A549 (cell line): ENCODE results near the gene LMO2. TPM values are rescaled to one million over a fixed set of nuclear protein-coding genes. Genes with fewer than 3 reads are reported as not detected.
A peak's percentile ranks its signal among the peaks of the same experiment; 100 is the strongest.

Source experiments
- ATAC-seq, 2 experiments: fragments of 200-7000 bp in 1 of 2; fragments of >200 bp in 1 of 2; cut with Nextera tagmentation in 1 of 2; cut with Tn5 transposase in 1 of 2; 3 replicates each; pipeline versions ENCODE4 v1.8.0 to v1.9.1; 2018 to 2020; ENCODE audit warnings: mild to moderate bottlenecking in 1 of 2, moderate library complexity in 1 of 2
- CTCF ChIA-PET: fragments of 300-600 bp; sonication (Branson Sonifier 250); formaldehyde crosslinking; extraction: SDS; loops from one replicate; lab custom pipeline; 2021; ENCODE audit warnings: antibody characterized with exemption, inconsistent platforms; lab: Yijun Ruan, JAX
- POLR2A ChIA-PET: fragments of 350-600 bp; formaldehyde crosslinking; extraction: SDS; loops from one replicate; lab custom pipeline; 2021; ENCODE audit warnings: antibody characterized with exemption, inconsistent platforms; lab: Yijun Ruan, JAX
- DNase-seq, 2 experiments: peaks; one replicate each; pipeline versions ENCODE4 v3.0.0 to v3.0.0-alpha.2; 2011 to 2016; ENCODE audit warnings: low read depth in 1 of 2, low spot score in 1 of 2
- FAIRE-seq: peaks from 2 replicates; lab custom pipeline; 2011; peaks lifted over from hg19 to GRCh38; lab: Jason Lieb, UNC
- H3K27ac ChIP-seq, 2 experiments: fragments of >200 bp; sonication (Bioruptor Twin); formaldehyde crosslinking; 3 replicates each; pipeline ENCODE4 v1.5.1; 2016 to 2017
- H3K4me1 ChIP-seq: fragments of >200 bp; sonication (Bioruptor Twin); formaldehyde crosslinking; 3 replicates; pipeline ENCODE4 v1.6.1; 2016
- H3K4me2 ChIP-seq: fragments of >200 bp; sonication (Bioruptor Twin); formaldehyde crosslinking; 3 replicates; pipeline ENCODE4 v1.6.1; 2016
- H3K4me3 ChIP-seq: fragments of >200 bp; sonication (Bioruptor Twin); formaldehyde crosslinking; 3 replicates; pipeline ENCODE4 v1.5.1; 2016
- H3K9me3 ChIP-seq: fragments of >200 bp; sonication (Bioruptor Twin); formaldehyde crosslinking; 3 replicates; pipeline ENCODE4 v1.6.1; 2016
- CHD2 ChIP-seq: fragments of 150-350 bp; IDR thresholded peaks from 2 replicates; pipeline ENCODE4 v1.6.1; 2014; ENCODE audit warnings: low read length; ENCODE audit not compliant: partially characterized antibody
- EHMT2 ChIP-seq: fragments of 200-600 bp; sonication (generic); IDR thresholded peaks from 2 replicates; pipeline ENCODE4 v1.6.1; 2016; ENCODE audit warnings: antibody characterized with exemption, low read depth, mild to moderate bottlenecking, moderate library complexity
- FOSB ChIP-seq: fragments of 250-450 bp; sonication (Bioruptor Pico); IDR thresholded peaks from 2 replicates; pipeline ENCODE4 v1.5.0; 2020; ENCODE audit warnings: mild to moderate bottlenecking, moderate library complexity
- FOSL2 ChIP-seq, 2 experiments: fragments of 450-650 bp in 1 of 2; fragments of >200 bp in 1 of 2; sonication (Bioruptor Twin) in 1 of 2; formaldehyde crosslinking; IDR thresholded peaks; 2 replicates each; pipeline versions ENCODE4 v1.5.0 to v1.6.1; 2016 to 2020; ENCODE audit warnings: mild to moderate bottlenecking in 1 of 2, moderate library complexity in 1 of 2
- GATA3 ChIP-seq: IDR thresholded peaks from 2 replicates; pipeline ENCODE4 v1.6.1; 2012; ENCODE audit warnings: borderline replicate concordance
- HDAC2 ChIP-seq: fragments of 200-600 bp; sonication (generic); IDR thresholded peaks from 2 replicates; pipeline ENCODE4 v1.6.1; 2016
- HEYL ChIP-seq: fragments of 250-450 bp; sonication (Bioruptor Pico); IDR thresholded peaks from 2 replicates; pipeline ENCODE4 v1.8.0; 2021; ENCODE audit warnings: mild to moderate bottlenecking, moderate library complexity
- HOXB13 ChIP-seq: fragments of 250-450 bp; sonication (Bioruptor Pico); IDR thresholded peaks from 2 replicates; pipeline ENCODE4 v1.5.0; 2020; ENCODE audit warnings: low read depth, mild to moderate bottlenecking, moderate library complexity
- HOXB5 ChIP-seq: fragments of 250-450 bp; sonication (Bioruptor Pico); IDR thresholded peaks from 2 replicates; pipeline ENCODE4 v1.5.0; 2020; ENCODE audit warnings: mild to moderate bottlenecking, moderate library complexity
- JUN ChIP-seq, 2 experiments: fragments of >200 bp; sonication (Bioruptor Twin); formaldehyde crosslinking; IDR thresholded peaks; 2 replicates in 1 of 2; 3 replicates in 1 of 2; pipeline ENCODE4 v1.6.1; 2016 to 2017
- KDM5A ChIP-seq: fragments of 200-600 bp; sonication (generic); IDR thresholded peaks from 2 replicates; pipeline ENCODE4 v1.6.1; 2016; ENCODE audit warnings: antibody characterized with exemption, mild to moderate bottlenecking
- MAZ ChIP-seq: fragments of 150-350 bp; IDR thresholded peaks from 2 replicates; pipeline ENCODE4 v1.6.1; 2014; ENCODE audit warnings: antibody characterized with exemption, low read depth, low read length, borderline replicate concordance
- MYC ChIP-seq: IDR thresholded peaks from 2 replicates; pipeline ENCODE4 v1.6.1; 2012; ENCODE audit warnings: mild to moderate bottlenecking, inconsistent platforms, low read length, improper control_type of control experiment, borderline replicate concordance
- NFE2L2 ChIP-seq: fragments of 150-350 bp; conservative IDR thresholded peaks from 2 replicates; pipeline ENCODE4 v1.6.1; 2014; ENCODE audit warnings: low read length
- NPAS2 ChIP-seq: fragments of 250-450 bp; sonication (Bioruptor Pico); IDR thresholded peaks from 2 replicates; pipeline ENCODE4 v1.8.0; 2022; ENCODE audit warnings: mild to moderate bottlenecking, moderate library complexity, borderline replicate concordance
- POLR2A ChIP-seq: IDR thresholded peaks from 2 replicates; pipeline ENCODE4 v1.6.1; 2012; ENCODE audit warnings: mild to moderate bottlenecking, low read length
- RAD21 ChIP-seq, 2 experiments: fragments of >200 bp in 1 of 2; sonication (Bioruptor Twin) in 1 of 2; formaldehyde crosslinking in 1 of 2; IDR thresholded peaks in 1 of 2; conservative IDR thresholded peaks in 1 of 2; 2 replicates in 1 of 2; 3 replicates in 1 of 2; pipeline ENCODE4 v1.6.1; 2012 to 2018; ENCODE audit warnings: inconsistent platforms in 1 of 2
- RARB ChIP-seq: fragments of 250-450 bp; sonication (Bioruptor Pico); IDR thresholded peaks from 2 replicates; pipeline ENCODE4 v1.8.0; 2021; ENCODE audit warnings: mild to moderate bottlenecking, moderate library complexity
- SMC3 ChIP-seq: fragments of >200 bp; sonication (Bioruptor Twin); formaldehyde crosslinking; IDR thresholded peaks from 3 replicates; pipeline ENCODE4 v1.6.1; 2018; ENCODE audit warnings: inconsistent platforms
- TP53 ChIP-seq: fragments of 250-450 bp; sonication (Bioruptor Pico); IDR thresholded peaks from 2 replicates; pipeline ENCODE4 v1.5.0; 2021; ENCODE audit warnings: mild to moderate bottlenecking, moderate library complexity
- WGBS: methylation state at CpG from one replicate; pipeline ENCODE4 v1.1.6; 2017; ENCODE audit errors: missing lambda C conversion rate; 5-methylcytosine and 5-hydroxymethylcytosine counted together
- polyA plus RNA-seq, 4 experiments: library from polyadenylated mRNA; depleted of rRNA in 3 of 4; stranded (reverse); fragments of >200 nt; fragmentation: RNase III in 1 of 4; extraction: RNeasy Plus Mini Kit Qiagen cat#74134 plus additional on column Dnase treatment in 1 of 4; gene quantifications; 2 replicates in 3 of 4; 3 replicates in 1 of 4; pipeline ENCODE4 v1.2.3, GENCODE V29; 2011 to 2017
- TF ChIP-seq, protein P1 (sequence below): IDR thresholded peaks from 2 replicates; pipeline ENCODE4 v1.6.1; 2012
- TF ChIP-seq, protein P2 (sequence below): fragments of 250-450 bp; sonication (Bioruptor Pico); IDR thresholded peaks from 2 replicates; pipeline ENCODE4 v1.5.0; 2020; ENCODE audit warnings: low read depth, mild to moderate bottlenecking, moderate library complexity
- TF ChIP-seq, protein P3 (sequence below): fragments of >200 bp; sonication (Bioruptor Twin); formaldehyde crosslinking; IDR thresholded peaks from 3 replicates; pipeline ENCODE4 v1.5.1; 2016

The LMO2 gene
- polyA plus RNA-seq, 2 of the 4 experiments (the other 2 are of a cell fraction) = 0.12 to 0.15 TPM

GRCh38 chr11:33832676-33833075 is 59.2 kb downstream of the LMO2 start:
- H3K4me2 ChIP-seq = no peak overlapping the region
- DNase-seq (no peak), FAIRE-seq (no peak), ATAC-seq (no peak)
- 72% methylated on average over 16 of the region's 16 CpGs for WGBS
- H3K27ac ChIP-seq = no peak overlapping the region
- POLR2A ChIA-PET = no interaction called here
- CTCF ChIA-PET = interaction anchor here (0.9 to 12.0 kb wide), 5 partner anchors 14 to 138 kb away, joined by 4 to 239 read pairs (median 36); no protein-coding TSS in a partner anchor
- H3K9me3 ChIP-seq = no peaks in the 10 kb centered on the region
- TF ChIP-seq GATA3 = no peak
- TF ChIP-seq KDM5A = no peak
- TF ChIP-seq NPAS2 (CRISPR knock-in tag) = no peak
- no peak for TF ChIP-seq TP53
- TF ChIP-seq FOSB (CRISPR knock-in tag) = no peak
- no peak for TF ChIP-seq HOXB13 (CRISPR knock-in tag)
- TF ChIP-seq POLR2A = no peak
- no peak for TF ChIP-seq MAZ
- no peak for TF ChIP-seq MYC
- TF ChIP-seq NFE2L2 = no peak
- TF ChIP-seq HOXB5 = no peak
- no peak for TF ChIP-seq JUN (IDR thresholded peaks at IDR 0.05)
- 0 out of 3 replicates have a peak, but pooled peaks cover 4% of the 10 kb centered on the region for H3K4me1 ChIP-seq
- no peak overlapping the region for H3K4me3 ChIP-seq

GRCh38 chr11:33830903-33831648 is 60.8 kb downstream of the LMO2 start:
- ChIA-PET CTCF (interaction anchor here (1.0 to 12.0 kb wide), 13 partner anchors 13 to 664 kb away, joined by 3 to 239 read pairs (median 6); partner anchors contain the start of gene ABTB2), POLR2A (interaction anchor here (0.5 kb wide), 1 partner anchor 534 kb away, joined by 6 read pairs; no protein-coding TSS in a partner anchor)
- Histone ChIP-seq H3K27ac (no peak overlapping the region; a peak in 1 of 6 replicates), H3K4me2 (no peak overlapping the region), H3K4me3 (no peak overlapping the region), H3K4me1 (0 out of 3 replicates have a peak, but pooled peaks cover 4% of the 10 kb centered on the region), H3K9me3 (no peaks in the 10 kb centered on the region)
- DNase-seq (no peak), ATAC-seq (no peak), FAIRE-seq (no peak)
- WGBS = 31% methylated on average over 6 of the region's 6 CpGs
- TF ChIP-seq RARB (CRISPR knock-in tag) (no peak), TP53 (no peak), HDAC2 (no peak), NPAS2 (CRISPR knock-in tag) (no peak), JUN (IDR thresholded peaks at IDR 0.05) (no peak), FOSL2 (IDR thresholded peaks at IDR 0.05) (no peak), FOSL2 (CRISPR knock-in tag; IDR thresholded peaks at IDR 0.05) (no peak)
- TF ChIP-seq, protein P1, sequence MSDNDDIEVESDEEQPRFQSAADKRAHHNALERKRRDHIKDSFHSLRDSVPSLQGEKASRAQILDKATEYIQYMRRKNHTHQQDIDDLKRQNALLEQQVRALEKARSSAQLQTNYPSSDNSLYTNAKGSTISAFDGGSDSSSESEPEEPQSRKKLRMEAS = no peak

GRCh38 chr11:33829430-33830141 is 62.3 kb downstream of the LMO2 start:
- 13% methylated on average over 10 of the region's 10 CpGs for WGBS
- FAIRE-seq = peak; percentile 70
- TF ChIP-seq HEYL (CRISPR knock-in tag) (no peak), EHMT2 (no peak), RAD21 (conservative IDR thresholded peaks at IDR 0.05 in 1 of 2, IDR thresholded peaks at IDR 0.05 in 1 of 2) (peak; percentile 91 to 94), CHD2 (no peak), SMC3 (peak; percentile 83)
- TF ChIP-seq, protein P2, sequence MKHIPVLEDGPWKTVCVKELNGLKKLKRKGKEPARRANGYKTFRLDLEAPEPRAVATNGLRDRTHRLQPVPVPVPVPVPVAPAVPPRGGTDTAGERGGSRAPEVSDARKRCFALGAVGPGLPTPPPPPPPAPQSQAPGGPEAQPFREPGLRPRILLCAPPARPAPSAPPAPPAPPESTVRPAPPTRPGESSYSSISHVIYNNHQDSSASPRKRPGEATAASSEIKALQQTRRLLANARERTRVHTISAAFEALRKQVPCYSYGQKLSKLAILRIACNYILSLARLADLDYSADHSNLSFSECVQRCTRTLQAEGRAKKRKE (CRISPR knock-in tag) = no peak
- TF ChIP-seq, protein P3, sequence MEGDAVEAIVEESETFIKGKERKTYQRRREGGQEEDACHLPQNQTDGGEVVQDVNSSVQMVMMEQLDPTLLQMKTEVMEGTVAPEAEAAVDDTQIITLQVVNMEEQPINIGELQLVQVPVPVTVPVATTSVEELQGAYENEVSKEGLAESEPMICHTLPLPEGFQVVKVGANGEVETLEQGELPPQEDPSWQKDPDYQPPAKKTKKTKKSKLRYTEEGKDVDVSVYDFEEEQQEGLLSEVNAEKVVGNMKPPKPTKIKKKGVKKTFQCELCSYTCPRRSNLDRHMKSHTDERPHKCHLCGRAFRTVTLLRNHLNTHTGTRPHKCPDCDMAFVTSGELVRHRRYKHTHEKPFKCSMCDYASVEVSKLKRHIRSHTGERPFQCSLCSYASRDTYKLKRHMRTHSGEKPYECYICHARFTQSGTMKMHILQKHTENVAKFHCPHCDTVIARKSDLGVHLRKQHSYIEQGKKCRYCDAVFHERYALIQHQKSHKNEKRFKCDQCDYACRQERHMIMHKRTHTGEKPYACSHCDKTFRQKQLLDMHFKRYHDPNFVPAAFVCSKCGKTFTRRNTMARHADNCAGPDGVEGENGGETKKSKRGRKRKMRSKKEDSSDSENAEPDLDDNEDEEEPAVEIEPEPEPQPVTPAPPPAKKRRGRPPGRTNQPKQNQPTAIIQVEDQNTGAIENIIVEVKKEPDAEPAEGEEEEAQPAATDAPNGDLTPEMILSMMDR = peak; percentile 90
- peak overlapping the region; percentile 49 for H3K4me3 ChIP-seq
- peak; percentile 73 to 81 for DNase-seq
- ATAC-seq = peak; percentile 88 to 95
- peak overlapping the region; percentile 98 for H3K4me2 ChIP-seq
- ChIA-PET CTCF (interaction anchor here (0.6 to 12.0 kb wide), 40 partner anchors 11 to 670 kb away, joined by 3 to 239 read pairs (median 4); partner anchors contain the start of gene ABTB2), POLR2A (interaction anchor here (0.6 kb wide), 1 partner anchor 129 kb away, joined by 3 read pairs; no protein-coding TSS in a partner anchor)
- peak overlapping the region; percentile 38 to 75; a peak in 5 of 6 replicates for H3K27ac ChIP-seq
- no peaks in the 10 kb centered on the region for H3K4me1 ChIP-seq
- H3K9me3 ChIP-seq = no peaks in the 10 kb centered on the region
